HG03045 (cell line): ENCODE data around the gene PLA2G2C.

ENCODE experiments used
- ATAC-seq: cut with Tn5 transposase; IDR thresholded peaks from one replicate; pipeline ENCODE4 v1.9.1; 2021; ENCODE audit warnings: mild to moderate bottlenecking, moderate library complexity; ENCODE audit not compliant: unreplicated experiment

Gene PLA2G2C

DNA sequence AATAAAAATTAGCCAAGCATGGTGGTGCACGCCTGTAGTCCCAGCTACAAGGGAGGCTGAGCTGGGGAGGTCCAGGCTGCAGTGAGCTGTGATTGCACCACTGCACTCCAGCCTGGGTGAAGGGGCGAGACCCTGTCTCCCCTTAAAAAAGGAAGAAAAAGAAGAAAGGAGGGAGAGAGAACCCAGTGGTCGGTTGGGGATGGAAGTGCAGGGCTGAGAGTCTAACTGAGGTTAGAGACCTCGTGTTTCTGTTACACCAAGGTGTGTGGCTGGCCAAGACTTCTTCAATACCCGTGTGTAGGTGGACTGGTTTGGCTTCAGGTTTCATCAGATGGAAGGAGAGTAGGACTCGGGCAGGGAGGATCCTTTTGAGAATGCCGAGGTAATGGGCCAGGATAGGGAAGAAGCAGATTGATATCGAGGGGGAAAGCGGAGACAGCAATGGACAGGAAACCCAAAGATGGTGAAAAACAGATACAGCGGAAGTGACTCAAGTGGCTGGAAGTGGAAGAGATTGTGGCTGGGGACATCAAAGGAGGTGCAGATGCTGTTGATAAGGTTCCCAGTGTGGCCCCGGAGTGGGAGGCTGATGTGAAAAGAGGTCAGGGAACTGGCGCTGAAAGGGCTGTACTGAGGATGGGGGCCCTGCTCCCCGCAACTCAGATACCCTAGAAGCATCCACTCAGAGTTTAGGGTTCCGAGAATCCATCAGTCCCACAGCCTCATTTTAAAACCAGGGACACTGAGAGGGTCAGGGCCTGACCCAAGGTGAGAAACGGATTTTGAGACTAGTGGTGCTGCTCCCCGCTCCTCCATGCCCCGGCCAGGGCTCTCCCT, 1.1 kb downstream of the PLA2G2C start:
- no peak for ATAC-seq

DNA sequence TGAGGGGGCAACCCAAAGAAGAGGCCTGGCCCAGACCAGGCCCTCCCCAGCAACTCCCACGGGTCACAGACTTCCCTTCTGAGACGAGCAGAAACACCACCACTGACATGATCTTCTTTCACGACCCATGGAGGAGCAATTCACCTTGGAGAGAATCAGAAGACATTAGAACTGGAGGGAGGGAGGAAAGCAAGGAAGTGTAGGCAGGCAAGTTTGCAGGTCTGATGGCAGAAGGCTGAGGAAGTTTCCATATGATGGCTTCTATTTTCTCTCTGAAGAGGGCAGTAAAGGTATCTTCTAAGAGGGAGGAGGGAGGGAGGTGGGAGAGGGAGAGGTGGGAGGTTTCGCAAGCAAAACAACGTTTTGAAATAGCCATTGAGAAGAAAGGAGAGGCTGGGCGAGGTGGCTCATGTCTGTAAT, 1.8 kb downstream of the PLA2G2C start:
- ATAC-seq: no peak

DNA sequence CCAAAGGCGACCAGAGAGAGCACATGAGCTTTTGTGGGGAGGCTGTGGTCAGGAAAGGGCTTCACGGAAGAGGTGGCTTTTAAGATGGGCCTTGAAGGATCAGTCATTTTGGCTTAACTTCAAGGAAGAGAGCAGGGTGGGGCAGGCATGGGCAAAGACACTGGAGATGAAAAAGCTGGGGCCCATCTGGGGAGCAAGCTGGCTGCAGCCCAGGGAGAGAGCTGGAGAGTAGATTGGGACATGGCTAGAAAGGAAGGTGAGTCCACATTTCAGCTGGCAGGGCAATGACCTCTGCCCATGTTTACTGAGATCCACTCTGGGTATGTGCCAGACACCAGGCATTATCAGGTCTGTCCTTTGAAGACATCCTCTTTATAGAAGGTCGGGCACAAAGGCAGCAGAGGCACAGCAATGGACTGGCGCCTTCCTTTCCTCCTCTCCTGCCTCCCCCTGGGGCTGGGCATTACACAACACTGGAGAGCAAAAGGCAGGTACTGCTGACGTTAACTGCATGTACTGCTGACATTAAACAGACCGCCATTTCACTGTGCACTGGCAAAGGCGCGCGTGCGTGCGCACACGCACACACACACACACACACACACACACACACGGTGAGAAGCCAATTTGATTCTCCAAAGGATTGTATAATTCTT, 2.6 kb downstream of the PLA2G2C start:
- ATAC-seq: no peak

DNA sequence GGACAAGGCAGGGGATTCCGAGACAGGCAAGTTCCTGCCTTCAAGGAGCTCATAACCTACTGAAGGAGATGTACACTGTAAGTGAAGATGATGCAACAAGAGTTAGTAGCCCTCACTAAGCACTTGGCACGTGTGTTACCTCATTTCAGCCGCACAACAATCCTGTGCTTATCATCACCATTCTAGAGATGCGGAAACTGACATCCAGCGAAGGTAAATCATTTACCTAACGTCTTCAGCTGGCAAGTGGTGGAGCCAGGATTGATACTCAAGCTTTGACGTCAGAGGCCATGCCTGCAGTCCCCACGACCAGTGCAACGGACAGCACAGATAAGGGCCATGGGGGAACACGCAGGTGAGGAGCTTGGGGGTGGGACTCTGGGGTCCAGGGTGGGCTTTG, 3.3 kb downstream of the PLA2G2C start:
- ATAC-seq: no peak

DNA sequence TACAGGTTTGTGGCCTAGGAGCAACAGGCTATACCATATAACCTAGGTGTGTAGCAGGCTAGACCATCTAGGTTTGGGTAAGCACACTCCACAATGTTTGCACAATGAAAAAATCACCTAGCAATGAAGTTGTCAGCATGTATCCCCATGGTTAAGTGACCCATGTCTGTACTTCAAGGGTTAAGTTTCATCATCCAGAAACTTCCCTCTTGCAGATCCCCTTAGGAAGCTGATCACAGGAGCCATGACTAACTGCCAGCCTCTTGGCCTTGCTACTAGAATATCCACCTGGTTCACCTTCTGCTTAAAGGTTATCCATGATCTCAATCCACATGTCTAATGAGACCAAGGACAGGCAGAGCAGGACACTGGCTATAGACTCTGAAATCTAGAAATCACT, 3.9 kb downstream of the PLA2G2C start:
- no peak for ATAC-seq

DNA sequence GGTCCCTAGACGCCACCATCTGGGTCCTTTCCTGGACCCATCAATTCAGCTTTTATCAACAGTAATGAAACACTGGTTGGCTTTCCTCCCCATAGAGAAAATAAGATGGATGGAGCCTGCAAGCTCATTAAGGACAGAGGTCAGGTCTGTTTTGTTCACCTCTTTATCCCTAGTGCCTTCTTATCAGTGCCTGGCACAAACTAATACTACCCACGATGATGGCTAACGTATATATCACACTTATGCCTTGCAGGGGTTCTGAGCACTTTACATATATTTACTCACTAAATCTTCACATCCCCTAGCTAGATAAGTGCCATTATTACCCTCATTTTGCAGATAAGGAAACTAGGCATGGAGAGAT, 5.5 kb downstream of the PLA2G2C start:
- ATAC-seq: no peak

DNA sequence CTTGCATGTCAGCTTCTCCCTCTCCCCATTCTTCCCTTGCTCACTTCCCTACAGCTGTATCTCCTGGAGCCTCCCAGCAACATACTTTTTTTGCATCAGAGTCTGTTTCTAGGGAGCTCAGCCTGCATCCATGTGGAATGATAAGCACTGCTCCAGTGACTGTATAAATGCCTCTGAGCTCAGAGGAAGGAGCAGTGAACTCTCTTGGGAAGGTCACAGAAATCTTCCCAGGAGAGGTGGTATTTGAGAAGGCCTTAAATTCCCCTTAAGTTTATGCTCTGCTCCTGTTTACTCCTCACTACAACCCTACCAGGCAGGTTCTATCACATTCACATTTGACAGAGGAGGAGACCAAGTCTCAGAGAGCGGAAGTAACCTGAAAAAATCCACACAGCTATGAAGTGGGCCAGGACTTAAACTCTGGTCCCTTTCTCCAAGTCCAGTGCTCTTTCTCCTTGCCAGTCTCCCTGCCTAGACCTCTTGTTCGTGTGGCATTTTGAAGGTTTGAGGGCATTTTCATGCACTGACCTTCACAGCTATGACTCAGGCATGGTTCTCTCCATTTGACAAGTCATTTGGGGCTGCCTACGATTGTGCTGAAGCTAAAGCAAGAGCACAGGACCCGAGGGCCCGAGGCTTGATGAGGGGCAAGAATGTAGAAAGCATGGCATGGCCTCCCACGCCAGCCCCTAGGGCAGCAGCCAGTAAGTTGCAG, 6.0 kb downstream of the PLA2G2C start:
- ATAC-seq: no peak

DNA sequence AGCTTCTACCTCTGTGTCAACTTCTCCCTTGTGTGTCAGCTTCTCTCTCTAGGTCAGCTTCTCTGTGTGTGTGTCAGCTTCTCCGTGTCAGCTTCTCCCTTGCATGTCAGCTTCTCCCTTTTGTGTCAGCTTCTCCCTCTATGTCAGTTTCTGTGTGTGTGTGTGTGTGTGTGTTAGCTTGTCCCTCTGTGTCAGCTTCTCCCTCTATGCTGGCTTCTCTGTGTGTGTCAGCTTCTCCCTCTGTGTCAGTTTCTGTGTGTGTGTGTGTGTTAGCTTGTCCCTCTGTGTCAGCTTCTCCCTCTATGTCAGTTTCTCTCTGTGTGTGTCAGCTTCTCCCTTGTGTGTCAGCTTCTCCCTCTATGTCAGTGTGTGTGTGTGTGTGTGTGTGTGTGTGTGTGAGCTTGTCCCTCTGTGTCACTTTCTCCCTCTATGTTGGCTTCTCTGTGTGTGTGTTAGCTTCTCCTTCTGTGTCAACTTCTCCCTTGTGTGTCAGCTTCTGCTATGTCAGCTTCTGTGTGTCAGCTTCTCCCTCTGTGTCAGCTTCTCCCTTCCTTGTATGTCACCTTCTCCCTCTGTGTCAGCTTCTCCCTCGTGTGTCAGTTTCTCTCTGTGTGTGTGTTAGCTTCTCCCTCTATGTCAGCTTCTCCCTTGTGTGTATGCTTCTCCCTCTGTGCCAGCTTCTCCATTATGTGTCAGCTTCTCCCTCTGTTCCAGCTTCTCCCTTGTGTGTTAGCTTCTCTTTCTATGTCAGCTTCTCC, 6.8 kb downstream of the PLA2G2C start:
- no peak for ATAC-seq

DNA sequence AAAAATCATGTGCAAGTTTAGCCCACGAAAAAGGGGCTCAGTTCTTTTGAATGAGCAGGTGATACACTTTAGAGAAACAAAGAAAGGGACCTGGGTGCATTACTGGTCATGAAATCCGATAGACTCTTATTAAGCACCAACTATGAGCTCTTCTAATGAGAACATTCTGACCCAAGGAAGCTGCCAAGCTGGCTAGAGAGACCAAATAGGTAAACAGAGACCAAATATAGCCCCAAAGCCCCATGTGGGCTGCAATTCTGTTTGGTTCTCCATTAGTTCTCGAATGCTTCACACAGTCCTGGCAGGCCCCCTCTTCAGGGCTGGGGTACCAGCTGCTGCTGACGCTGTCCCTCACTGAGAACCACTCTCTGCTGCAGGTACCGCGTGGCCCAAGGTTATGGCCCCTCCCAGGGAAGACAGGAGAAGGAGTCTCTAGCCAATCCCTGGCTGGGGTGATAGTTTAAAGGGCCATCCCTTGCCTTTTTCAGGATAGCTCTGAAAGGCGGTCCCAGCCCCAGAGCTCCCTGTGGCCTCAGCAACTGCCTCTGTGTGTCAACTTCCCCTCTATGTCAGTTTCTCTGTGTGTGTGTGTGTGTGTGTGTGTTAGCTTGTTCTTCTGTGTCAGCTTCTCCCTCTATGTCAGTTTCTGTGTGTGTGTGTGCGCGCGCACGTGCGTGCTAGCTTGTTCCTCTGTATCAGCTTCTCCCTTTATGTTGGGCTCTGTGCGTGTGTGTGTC, 7.5 kb downstream of the PLA2G2C start:
- no peak for ATAC-seq

DNA sequence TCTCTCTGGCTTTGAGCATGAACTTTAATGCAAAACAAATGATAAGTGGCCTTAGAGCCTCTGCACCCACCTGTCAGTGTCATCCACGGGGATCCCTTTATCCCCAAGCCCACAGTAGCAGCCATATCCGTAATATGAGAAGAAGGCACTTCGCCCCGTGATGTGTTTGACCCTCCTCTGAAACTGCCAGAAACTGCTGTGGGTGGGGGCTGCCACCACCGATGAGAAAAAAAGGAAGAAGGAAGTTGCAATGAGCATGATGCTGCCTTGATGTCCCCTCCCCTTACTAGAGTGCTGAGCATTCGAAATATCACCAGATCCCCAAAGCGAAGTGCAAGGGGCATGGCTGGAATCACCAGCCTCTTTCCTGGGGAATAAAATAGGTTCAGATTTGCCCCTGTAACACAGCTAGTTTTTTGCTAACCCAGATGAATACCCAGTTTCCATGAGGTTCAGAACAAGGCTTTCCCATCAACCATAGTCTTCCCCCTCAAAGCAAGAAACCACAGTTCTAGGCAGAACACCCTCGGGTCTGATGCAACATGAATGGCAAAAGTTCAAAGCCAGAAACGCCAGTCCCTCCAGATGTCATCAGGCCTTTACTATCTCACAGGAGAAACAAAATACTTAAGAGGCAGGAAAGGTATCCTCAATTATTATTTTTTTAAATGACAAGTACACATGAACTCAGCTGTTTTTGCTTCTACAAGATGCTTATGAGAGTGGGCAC, 11.2 kb downstream of the PLA2G2C start:
- ATAC-seq: no peak

DNA sequence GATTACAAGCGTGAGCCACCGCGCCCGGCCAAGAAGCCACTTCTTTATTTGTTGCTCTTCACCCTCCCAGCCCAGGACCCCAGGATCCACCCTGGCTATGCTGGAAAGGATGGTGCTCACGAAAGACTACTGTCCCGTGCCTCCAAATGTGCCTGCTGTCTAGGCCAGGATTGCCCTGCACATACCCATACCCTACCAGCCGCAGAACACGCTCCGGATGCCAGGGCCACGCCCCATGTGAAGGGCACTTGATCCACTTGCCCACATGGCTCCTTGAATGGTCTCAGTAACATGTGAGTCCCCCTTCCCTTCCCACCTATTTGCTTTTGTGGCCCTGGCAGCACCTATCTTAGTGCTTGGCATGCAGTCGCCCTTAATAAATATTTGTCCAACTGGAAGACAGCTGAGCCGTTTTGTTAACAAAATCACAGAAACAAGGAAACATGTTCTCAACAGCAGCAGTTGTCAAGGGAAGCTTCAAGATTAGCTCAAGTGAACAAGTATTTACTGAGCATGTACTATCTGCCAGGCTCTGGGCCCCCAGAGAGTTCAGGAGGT, 14.2 kb downstream of the PLA2G2C start:
- no peak for ATAC-seq

DNA sequence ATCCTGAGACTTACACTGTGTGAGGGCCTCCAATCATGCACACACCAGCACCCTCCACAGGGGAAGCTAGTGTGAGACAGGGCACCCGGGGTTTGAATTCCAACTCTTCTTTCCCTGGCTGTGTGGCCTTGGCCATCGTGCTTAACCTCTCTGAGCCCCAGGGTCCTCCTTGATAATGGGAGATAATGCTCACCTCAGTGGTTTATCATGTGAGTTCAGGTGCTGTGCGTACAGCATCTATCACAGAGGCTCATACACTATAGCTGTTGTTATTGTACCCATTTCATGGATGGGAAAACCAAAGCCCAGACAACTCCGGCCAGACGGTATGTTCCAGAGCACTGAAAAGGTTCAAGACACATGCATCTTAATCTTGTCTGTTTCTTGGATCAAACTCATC, 16.4 kb downstream of the PLA2G2C start:
- no peak for ATAC-seq

DNA sequence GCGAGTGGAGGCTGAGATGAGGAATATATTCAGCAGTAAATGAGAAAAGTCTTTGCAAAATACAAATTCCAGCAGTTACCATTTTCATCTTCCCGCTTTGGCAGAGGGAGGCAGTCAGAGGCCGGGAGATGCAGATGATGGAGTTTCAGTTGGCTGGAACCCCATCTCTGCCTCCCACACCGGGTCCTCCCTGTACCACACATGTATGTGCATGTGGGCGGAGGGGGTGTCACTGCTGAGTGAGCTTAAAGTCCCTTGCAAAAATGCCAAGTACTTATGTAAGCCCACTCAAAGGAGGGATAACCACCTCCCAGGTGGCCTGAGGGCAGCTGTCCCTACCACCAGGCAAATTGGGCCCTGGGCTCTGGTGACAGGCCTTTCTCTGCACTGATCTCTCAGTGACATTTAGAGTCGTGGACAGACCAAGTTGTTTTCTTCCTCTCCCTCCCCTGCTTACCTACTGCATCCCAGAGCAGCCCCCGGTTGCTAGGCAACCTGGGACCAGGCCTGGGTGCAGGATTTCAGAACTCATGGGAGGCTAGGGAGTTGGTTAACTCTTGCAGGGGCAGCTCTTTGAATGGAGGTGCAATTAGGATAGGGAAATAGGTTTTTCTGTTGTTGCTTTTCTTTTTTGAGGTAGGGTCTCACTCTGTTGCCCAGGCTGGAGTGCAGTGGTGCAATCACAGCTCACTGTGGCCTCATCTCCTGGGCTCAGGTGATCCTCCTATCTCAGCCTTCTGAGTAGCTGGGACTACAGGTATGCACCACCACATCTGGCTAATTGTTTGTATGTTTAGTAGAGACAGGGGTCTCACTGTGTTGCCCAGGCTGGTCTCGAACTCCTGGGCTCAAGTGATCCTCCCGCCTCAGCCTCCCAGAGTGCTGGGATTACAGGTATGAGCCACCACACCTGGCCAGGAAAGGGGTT, 17.5 kb downstream of the PLA2G2C start:
- no peak for ATAC-seq

DNA sequence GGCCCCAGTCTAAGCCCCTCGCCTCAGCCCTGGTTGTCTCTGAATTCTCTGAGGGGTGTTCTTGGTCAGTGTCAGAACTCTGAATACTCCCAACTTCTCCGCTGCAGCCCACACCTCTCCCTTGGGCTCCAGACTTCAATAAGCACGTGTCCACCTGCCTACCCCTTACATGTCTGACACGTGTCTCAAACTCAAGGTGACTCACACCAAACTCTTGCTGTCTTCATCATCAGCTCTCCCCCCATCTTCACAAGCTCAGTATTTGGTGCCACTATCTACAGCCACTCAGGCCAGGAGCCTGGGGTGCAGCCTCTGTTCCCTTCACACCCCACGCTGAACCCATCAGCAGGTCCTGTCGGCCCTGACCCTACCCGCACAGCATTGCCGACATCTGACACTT, 19.2 kb downstream of the PLA2G2C start:
- no peak for ATAC-seq

DNA sequence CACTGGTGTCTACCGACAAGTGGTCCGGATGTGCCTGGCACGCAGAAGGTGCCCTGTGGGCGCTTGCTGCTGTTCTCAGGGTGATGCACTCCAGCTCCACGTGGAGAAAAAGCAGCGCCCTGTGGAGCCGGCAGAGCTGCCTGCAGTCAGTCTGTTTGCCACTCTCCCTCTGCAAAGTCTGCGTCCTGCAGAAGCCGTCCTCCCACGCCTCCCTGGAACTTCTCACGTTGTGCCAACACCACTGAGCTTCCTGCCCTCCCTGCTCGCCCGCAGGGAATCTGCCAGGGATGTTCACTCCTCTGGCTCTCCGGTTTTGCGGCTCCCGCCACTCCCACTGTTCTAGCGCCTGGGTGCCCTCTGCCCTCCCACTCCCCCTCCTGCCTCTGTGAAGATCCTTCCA, 20.3 kb downstream of the PLA2G2C start:
- ATAC-seq: no peak

DNA sequence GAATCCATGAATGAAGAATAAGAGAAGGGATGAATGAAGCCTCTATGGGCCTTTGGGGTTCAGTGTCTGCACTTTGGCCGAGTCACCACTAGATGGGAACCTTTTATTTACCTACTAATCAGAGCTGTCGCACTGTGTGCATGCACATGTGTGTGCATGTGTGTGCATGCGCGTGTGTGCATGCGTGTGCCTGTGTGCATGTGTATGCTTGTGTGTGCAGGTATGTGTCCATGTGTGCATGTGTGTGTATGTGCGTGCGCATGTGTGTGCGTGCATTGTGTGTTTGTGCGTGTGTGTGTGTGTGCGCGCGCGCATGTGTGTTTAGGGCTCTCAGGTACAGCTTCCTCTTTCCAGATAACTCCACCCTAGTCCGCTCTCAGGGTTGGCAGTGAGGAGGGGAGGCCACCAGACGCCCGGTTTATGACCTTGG, 20.8 kb downstream of the PLA2G2C start:
- ATAC-seq: no peak

DNA sequence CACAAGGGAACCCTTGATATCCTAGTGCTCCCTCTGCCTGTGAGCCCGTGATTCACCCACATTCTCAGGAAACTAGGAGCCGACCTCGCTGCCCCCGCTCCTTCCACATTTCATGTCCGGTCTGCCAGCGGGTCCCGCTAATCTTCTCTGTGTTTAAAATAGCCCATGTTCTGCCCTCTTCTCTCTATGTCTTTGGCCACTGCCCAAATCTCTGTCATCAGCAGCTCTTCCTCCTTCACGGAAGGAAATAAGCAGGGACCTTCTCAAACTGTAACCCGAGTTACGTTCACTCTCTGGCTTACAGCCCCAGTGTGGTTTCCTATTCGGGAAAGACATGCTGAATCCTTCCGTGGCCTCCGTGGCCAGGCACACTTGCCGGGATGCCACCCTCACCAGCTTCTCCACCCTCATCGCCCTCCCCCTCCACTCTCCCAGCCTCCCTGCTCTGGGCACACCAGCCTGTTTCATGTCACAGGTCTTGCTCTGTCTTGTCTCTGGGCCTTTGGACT, 21.6 kb downstream of the PLA2G2C start:
- no peak for ATAC-seq

DNA sequence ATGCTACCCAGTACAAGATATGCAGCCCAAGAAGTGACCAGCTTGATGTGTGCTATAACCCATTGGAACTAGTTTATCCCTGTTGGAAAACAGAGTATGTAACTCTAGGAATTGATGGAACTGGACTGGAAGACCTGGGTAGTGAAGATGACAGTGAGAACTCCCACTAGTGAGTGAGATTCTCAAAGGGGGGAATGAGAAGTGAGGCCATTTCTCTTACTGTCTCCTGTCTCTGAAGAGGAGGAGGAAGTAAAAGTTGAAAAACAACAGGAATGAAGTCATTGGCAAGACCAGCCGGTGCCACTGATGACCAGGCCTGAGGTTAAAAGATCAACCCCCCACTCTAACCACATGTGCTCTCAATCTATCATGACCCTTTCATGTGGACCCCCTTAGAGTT, 26.3 kb downstream of the PLA2G2C start:
- no peak for ATAC-seq
